ENCODE data around the gene ATP6V0E2.

DNA sequence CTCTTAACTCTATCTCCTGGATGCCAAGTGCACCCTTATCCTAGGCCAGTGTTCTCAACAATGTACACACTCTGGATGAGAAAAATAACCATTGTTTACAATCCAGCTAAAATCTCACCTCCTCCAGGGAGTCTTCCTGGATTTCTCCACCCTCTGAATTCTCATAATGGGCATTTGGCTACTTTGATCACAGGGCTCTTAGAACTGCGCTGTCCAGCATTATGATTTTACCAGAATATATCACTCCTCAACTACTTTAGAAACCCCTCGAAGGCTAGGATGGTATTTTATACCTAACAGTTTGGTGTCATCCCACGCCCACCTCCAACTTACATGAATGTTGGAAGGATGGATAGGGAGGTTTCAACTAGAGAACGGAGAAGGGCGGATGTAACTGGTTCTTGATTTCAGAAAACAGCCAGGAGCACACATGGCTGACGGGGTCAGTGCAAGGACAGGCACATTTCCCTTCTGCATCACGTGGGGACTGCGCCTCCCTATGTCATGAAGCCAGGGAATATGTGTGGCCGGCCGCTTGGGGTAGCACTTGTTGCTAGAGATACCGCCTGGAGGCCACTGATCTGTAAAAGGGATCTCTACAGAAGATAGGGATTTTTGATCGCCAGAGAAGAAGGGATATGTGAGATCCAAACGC is 1.2 kb upstream of the ATP6V0E2 start:
- TF ChIP-seq FOXP2 (optimal IDR thresholded peaks at IDR 0.05; ENCODE audit: control extremely low read depth, extremely low read length, insufficient read depth) (no peak), EZH2 (IDR thresholded peaks at IDR 0.05) (no peak), POLR2AphosphoS5 (IDR thresholded peaks at IDR 0.05; ENCODE audit: borderline replicate concordance, low read depth, low read length) (no peak)
